Chondrocyte (in vitro differentiated cells): ENCODE measurements around the gene CDCA3. TPM values are rescaled to one million over a fixed set of nuclear protein-coding genes. Genes with fewer than 3 reads are reported as not detected.

Experiments used
- DNase-seq: peaks from one replicate; pipeline ENCODE4 v3.0.0; 2021; ENCODE audit warnings: mixed read lengths, low spot score
- H3K27ac Mint-ChIP-seq: one replicate; pipeline ENCODE4 v1.8.0; 2021; ENCODE audit warnings: mild to moderate bottlenecking, moderate library complexity, mixed read lengths; ENCODE audit not compliant: unreplicated experiment
- H3K27me3 Mint-ChIP-seq: 2 replicates; pipeline ENCODE4 v1.8.0; 2021; ENCODE audit warnings: low read depth, mixed read lengths
- H3K36me3 Mint-ChIP-seq: 2 replicates; pipeline ENCODE4 v1.8.0; 2021; ENCODE audit warnings: low read depth, mixed read lengths
- H3K4me1 Mint-ChIP-seq: 2 replicates; pipeline ENCODE4 v1.8.0; 2021; ENCODE audit warnings: low read depth, mild to moderate bottlenecking, mixed read lengths
- H3K4me3 Mint-ChIP-seq: one replicate; pipeline ENCODE4 v1.8.0; 2021; ENCODE audit warnings: mild to moderate bottlenecking, moderate library complexity, mixed read lengths; ENCODE audit not compliant: unreplicated experiment
- H3K9me3 Mint-ChIP-seq: 2 replicates; pipeline ENCODE4 v1.8.0; 2021; ENCODE audit warnings: low read depth, mixed read lengths
- total RNA-seq: library from RNA; stranded (reverse); gene quantifications from 3 replicates; pipeline ENCODE4 v1.2.1, GENCODE V29; 2021
- TF ChIP-seq, protein P1 (sequence below): fragments of 200-600 bp; sonication (generic); IDR thresholded peaks from 2 replicates; pipeline ENCODE4 v1.5.0; 2021; ENCODE audit warnings: antibody characterized with exemption, mild to moderate bottlenecking, moderate library complexity

CDCA3 gene
- total RNA-seq, 1 donor from 2014 or later: 5.6 TPM

DNA sequence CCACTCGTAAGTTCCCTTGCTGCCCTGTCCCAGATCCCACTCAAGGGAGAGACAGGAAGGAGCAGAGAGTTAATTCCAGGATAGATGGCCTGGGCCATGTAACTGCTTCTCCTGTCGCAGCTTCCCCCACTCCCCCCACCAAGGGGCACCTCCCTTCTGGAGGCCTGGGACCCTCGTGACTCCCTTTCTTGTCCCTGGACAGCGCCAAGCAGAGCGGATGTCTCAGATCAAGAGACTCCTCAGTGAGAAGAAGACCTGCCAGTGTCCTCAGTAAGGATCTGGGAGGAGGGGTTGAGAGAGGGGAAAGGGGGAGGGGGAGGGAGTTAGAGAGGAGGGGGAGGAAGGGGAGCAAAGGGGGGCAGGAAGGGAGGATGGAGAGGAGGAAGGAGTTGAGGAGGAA is 32.4 kb downstream of the CDCA3 start:
- H3K36me3 Mint-ChIP-seq: no peaks in the 10 kb centered on the region
- peaks cover 3% of the 10 kb centered on the region for H3K27me3 Mint-ChIP-seq
- TF ChIP-seq, protein P1, sequence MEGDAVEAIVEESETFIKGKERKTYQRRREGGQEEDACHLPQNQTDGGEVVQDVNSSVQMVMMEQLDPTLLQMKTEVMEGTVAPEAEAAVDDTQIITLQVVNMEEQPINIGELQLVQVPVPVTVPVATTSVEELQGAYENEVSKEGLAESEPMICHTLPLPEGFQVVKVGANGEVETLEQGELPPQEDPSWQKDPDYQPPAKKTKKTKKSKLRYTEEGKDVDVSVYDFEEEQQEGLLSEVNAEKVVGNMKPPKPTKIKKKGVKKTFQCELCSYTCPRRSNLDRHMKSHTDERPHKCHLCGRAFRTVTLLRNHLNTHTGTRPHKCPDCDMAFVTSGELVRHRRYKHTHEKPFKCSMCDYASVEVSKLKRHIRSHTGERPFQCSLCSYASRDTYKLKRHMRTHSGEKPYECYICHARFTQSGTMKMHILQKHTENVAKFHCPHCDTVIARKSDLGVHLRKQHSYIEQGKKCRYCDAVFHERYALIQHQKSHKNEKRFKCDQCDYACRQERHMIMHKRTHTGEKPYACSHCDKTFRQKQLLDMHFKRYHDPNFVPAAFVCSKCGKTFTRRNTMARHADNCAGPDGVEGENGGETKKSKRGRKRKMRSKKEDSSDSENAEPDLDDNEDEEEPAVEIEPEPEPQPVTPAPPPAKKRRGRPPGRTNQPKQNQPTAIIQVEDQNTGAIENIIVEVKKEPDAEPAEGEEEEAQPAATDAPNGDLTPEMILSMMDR: no peak
- no peak overlapping the region for H3K27ac Mint-ChIP-seq
- no peak overlapping the region for H3K4me3 Mint-ChIP-seq
- H3K4me1 Mint-ChIP-seq: peaks cover 34% of the 10 kb centered on the region
- no peaks in the 10 kb centered on the region for H3K9me3 Mint-ChIP-seq
- DNase-seq: no peak

DNA sequence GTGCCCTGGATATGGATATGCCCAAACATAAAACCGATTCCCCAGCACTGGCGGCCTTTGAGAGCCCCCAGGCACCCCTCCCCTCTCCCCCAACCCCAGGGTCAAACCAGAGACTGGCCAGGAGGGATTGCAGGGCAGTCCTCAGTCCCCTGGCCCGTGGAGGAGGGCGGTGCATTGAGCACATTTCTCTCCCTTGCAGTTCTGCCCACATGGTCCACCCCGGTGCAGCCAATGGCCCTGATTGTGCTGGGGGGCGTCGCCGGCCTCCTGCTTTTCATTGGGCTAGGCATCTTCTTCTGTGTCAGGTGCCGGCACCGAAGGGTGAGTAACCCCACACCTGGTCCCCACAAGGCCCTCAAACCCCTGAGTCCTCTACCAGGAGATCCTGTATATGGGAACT is 32.9 kb downstream of the CDCA3 start:
- no peaks in the 10 kb centered on the region for H3K9me3 Mint-ChIP-seq
- no peak overlapping the region for H3K4me3 Mint-ChIP-seq
- DNase-seq: no peak
- H3K27ac Mint-ChIP-seq: no peak overlapping the region
- H3K4me1 Mint-ChIP-seq: peaks cover 32% of the 10 kb centered on the region
- no peaks in the 10 kb centered on the region for H3K36me3 Mint-ChIP-seq
- H3K27me3 Mint-ChIP-seq: peaks cover 3% of the 10 kb centered on the region
- TF ChIP-seq, protein P1: no peak

DNA sequence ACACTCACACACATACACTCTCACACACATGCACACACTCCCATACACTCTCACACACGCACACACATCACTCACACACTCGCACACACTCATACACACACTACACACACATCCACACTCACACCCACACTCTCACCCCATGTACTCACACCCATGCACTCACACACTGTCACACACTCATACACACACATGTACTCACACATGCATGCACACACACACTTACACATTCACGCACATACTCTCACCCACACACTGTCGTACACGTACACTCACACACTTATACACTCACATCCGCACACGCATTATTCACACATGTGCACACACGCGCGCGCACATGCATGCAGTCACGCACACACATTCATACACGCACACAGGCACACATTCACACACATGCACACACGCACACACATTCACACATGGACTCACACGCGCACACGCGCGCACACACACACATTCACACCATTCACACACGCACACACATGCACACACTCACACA is 33.4 kb downstream of the CDCA3 start:
- no peak overlapping the region for H3K27ac Mint-ChIP-seq

DNA sequence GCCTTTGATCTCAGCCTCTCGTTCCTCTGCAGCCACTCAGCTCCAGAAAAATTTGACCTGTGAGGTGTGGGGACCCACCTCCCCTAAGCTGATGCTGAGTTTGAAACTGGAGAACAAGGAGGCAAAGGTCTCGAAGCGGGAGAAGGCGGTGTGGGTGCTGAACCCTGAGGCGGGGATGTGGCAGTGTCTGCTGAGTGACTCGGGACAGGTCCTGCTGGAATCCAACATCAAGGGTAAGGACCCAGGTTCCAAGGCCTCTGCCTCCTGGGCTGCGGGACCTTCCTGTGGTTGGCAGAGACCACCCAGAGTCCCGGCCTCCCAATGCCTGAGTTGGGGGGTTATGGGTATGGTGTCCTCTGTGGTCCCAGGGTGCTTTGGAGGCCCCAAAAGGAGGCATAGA is 34.0 kb downstream of the CDCA3 start:
- no peaks in the 10 kb centered on the region for H3K36me3 Mint-ChIP-seq
- TF ChIP-seq, protein P1: no peak
- peaks cover 3% of the 10 kb centered on the region for H3K27me3 Mint-ChIP-seq
- no peak overlapping the region for H3K4me3 Mint-ChIP-seq
- DNase-seq: no peak
- peaks cover 21% of the 10 kb centered on the region for H3K4me1 Mint-ChIP-seq
- H3K9me3 Mint-ChIP-seq: no peaks in the 10 kb centered on the region
- no peak overlapping the region for H3K27ac Mint-ChIP-seq

More for the DNA sequence above, 33.4 kb downstream of the CDCA3 start:
- no peak for DNase-seq
- Mint-ChIP-seq H3K4me3 (no peak overlapping the region), H3K4me1 (peaks cover 27% of the 10 kb centered on the region), H3K9me3 (no peaks in the 10 kb centered on the region), H3K36me3 (no peaks in the 10 kb centered on the region), H3K27me3 (peaks cover 3% of the 10 kb centered on the region)
- TF ChIP-seq, protein P1: no peak

DNA sequence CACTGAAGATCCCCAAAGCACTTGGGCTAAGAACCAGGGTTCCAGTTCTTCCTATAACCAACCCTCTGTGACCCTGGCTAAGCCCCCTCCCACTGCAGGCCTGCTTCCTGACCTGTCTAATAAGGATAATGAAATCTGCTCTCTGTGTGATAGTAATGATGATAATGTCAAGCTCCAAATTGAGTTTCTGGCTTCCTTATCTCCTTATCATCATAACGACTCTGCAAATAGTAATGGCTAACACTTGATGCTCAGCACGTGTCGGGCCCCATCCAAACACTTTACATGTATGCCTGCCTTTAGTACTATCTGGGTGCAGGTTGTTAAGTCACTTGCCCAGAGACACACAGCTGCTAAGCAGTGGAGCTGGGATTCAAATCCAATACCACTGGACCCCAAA is 34.5 kb downstream of the CDCA3 start:
- Mint-ChIP-seq H3K27ac (no peak overlapping the region), H3K4me1 (peaks cover 18% of the 10 kb centered on the region), H3K4me3 (no peak overlapping the region), H3K36me3 (no peaks in the 10 kb centered on the region), H3K27me3 (peaks cover 3% of the 10 kb centered on the region), H3K9me3 (no peaks in the 10 kb centered on the region)
- no peak for DNase-seq
- TF ChIP-seq, protein P1: no peak
